H1 (cell line): ENCODE measurements around the gene IQCN. TPM values are rescaled to one million over a fixed set of nuclear protein-coding genes. Genes with fewer than 3 reads are reported as not detected.

ENCODE experiments used
- ASH2L ChIP-seq: fragments of 200-600, 300-600 bp; sonication (generic); IDR thresholded peaks from one replicate; pipeline ENCODE4 v1.7.1; 2017; ENCODE audit warnings: low read length
- BACH1 ChIP-seq: IDR thresholded peaks from 2 replicates; pipeline ENCODE4 v1.6.1; 2012; ENCODE audit warnings: low read length, improper control_type of control experiment
- BRCA1 ChIP-seq: IDR thresholded peaks from 2 replicates; pipeline ENCODE4 v1.6.1; 2012; ENCODE audit warnings: low read depth, low read length, improper control_type of control experiment
- CHD2 ChIP-seq: IDR thresholded peaks from 2 replicates; pipeline ENCODE4 v1.6.1; 2012; ENCODE audit warnings: low read length, improper control_type of control experiment
- EZH2 ChIP-seq: fragments of 200-600 bp; sonication (generic); IDR thresholded peaks from 2 replicates; pipeline ENCODE4 v1.7.1; 2012; ENCODE audit warnings: low read depth, mild to moderate bottlenecking, moderate library complexity, low read length, inconsistent platforms; ENCODE audit not compliant: severe bottlenecking
- GABPA ChIP-seq: IDR thresholded peaks from 2 replicates; pipeline ENCODE4 v1.6.1; 2011; ENCODE audit warnings: mild to moderate bottlenecking, low read length, moderate library complexity, borderline replicate concordance; ENCODE audit not compliant: insufficient read depth
- JUN ChIP-seq: IDR thresholded peaks from 2 replicates; pipeline ENCODE4 v1.6.1; 2011; ENCODE audit warnings: low read depth, mild to moderate bottlenecking, improper control_type of control experiment, low read length
- KDM1A ChIP-seq: fragments of 200-600, 300-600 bp; sonication (generic); IDR thresholded peaks from 2 replicates; pipeline ENCODE4 v1.7.1; 2016; ENCODE audit warnings: mild to moderate bottlenecking, low read length, borderline replicate concordance
- KDM4A ChIP-seq: IDR thresholded peaks from one replicate; pipeline ENCODE4 v1.7.1; 2012; ENCODE audit warnings: low read depth, mild to moderate bottlenecking, moderate library complexity, low read length, inconsistent platforms; ENCODE audit not compliant: severe bottlenecking
- NRF1 ChIP-seq: IDR thresholded peaks from 2 replicates; pipeline ENCODE4 v1.6.1; 2011; ENCODE audit warnings: mild to moderate bottlenecking, low read depth, low read length, improper control_type of control experiment
- RFX5 ChIP-seq: IDR thresholded peaks from 2 replicates; pipeline ENCODE4 v1.6.1; 2011; ENCODE audit warnings: low read depth, low read length, improper control_type of control experiment, borderline replicate concordance
- RXRA ChIP-seq: IDR thresholded peaks from 2 replicates; pipeline ENCODE4 v1.6.1; 2011; ENCODE audit warnings: low read depth, mild to moderate bottlenecking, low read length, moderate library complexity; ENCODE audit not compliant: insufficient read depth
- SAP30 ChIP-seq: fragments of 300-600 bp; sonication (generic); IDR thresholded peaks from 2 replicates; pipeline ENCODE4 v1.7.1; 2012; ENCODE audit warnings: low read length, moderate library complexity, mild to moderate bottlenecking, inconsistent platforms; ENCODE audit not compliant: insufficient read depth, insufficient replicate concordance
- SIN3A ChIP-seq, 2 experiments: IDR thresholded peaks in 1 of 2; conservative IDR thresholded peaks in 1 of 2; 2 replicates each; pipeline ENCODE4 v1.6.1; 2011 to 2012; ENCODE audit warnings: low read length in 2 of 2, improper control_type of control experiment in 1 of 2, low read depth in 1 of 2, mild to moderate bottlenecking in 1 of 2
- SIX5 ChIP-seq: IDR thresholded peaks from 2 replicates; pipeline ENCODE4 v1.6.1; 2011; ENCODE audit warnings: mild to moderate bottlenecking, low read depth, low read length
- SP1 ChIP-seq: IDR thresholded peaks from 2 replicates; pipeline ENCODE4 v1.6.1; 2011; ENCODE audit warnings: low read depth, low read length
- SUZ12 ChIP-seq: fragments of 200-600 bp; sonication (generic); IDR thresholded peaks from 2 replicates; pipeline ENCODE4 v1.6.1; 2012; ENCODE audit warnings: mild to moderate bottlenecking, inconsistent platforms, low read length, moderate library complexity, mixed read lengths
- TAF7 ChIP-seq: optimal IDR thresholded peaks from 2 replicates; pipeline ENCODE3; 2011; ENCODE audit warnings: low read depth, mild to moderate bottlenecking, inconsistent platforms, low read length, moderate library complexity, borderline replicate concordance
- TBP ChIP-seq: IDR thresholded peaks from 2 replicates; pipeline ENCODE4 v1.6.1; 2011; ENCODE audit warnings: low read depth, low read length, improper control_type of control experiment
- TCF12 ChIP-seq: IDR thresholded peaks from 2 replicates; pipeline ENCODE4 v1.6.1; 2011; ENCODE audit warnings: low read depth, mild to moderate bottlenecking, low read length
- polyA plus RNA-seq, 7 experiments: library from polyadenylated mRNA; depleted of rRNA in 3 of 7; stranded (reverse) in 5 of 7; unstranded in 2 of 7; fragments of >200 nt in 5 of 7; fragments of 200-250 nt in 2 of 7; gene quantifications; 1 replicate in 5 of 7; 2 replicates in 1 of 7; 4 replicates in 1 of 7; pipeline versions ENCODE4 v1.2.1 to v1.2.3, GENCODE V29; 2011 to 2013; ENCODE audit warnings: missing spikeins in 2 of 7, mixed read lengths in 2 of 7
- total RNA-seq: library from RNA; stranded (reverse); fragmentation: NEBNext Ultra II Directional; extraction: Animal tissue kit (Norgen Biotek cat#: 25700); gene quantifications from 2 replicates; pipeline ENCODE4 v1.2.1, GENCODE V29; 2021
- TF ChIP-seq, protein P1 (sequence below), 3 experiments: IDR thresholded peaks; 1 replicate in 2 of 3; 2 replicates in 1 of 3; pipeline versions ENCODE4 v1.5.1 to v1.6.1; 2011; ENCODE audit warnings: low read length in 3 of 3, mild to moderate bottlenecking in 3 of 3, inconsistent platforms in 2 of 3, low read depth in 1 of 3, moderate library complexity in 1 of 3; ENCODE audit not compliant: insufficient read depth in 1 of 3; ENCODE audit errors: control extremely low read depth in 1 of 3

Gene IQCN
- total and polyA plus RNA-seq, 2 of the 8 experiments (the other 6 are each of a cell fraction or from before 2014, with no cell fraction given) = 0.36 to 1.0 TPM

DNA sequence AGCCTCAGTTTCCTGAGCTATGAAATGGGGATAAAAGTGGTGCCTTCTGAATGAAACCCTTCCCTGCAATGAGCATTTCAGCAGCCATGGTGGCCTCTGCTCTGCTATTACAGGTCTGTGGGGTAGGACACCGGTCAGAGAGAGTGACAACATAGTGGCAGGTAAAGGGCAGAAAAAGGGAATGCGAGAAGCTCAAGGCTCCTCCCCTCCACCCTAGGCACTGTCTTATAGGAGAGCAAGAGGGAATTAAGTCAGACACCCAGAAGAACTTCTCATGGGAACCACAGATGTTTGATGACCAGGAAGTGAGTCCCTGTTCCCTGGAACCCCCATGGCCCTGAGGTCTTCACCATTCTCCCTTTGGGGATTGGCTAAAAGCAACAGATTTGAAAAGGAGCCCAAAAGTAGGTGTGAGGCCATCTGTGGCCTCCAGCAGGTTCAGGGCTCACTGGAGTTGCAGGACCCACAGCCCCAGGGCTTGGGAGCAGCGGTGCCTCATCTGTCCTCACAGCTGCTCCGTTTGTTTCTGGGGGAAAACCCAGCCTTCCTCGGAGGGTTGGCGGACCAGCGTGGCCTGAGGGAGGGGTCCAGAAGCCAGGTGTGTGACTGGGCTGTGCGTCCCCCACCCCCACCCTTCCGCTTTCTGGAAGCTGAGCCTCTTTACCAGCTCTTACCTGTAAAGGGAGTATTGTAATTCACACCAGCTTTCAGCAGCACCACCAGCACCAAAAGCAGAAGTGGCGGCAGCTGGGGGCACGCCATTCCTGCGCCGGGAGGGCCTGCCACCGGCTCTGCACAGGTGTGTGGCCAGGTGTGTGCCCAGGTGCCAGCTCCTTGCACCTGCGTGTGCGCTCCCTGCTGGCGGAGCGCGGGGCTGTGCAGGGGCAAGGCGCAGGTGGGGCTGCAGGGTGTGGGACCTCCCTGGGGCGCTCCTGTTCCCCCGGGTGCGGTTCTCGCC is 19.4 kb downstream of the IQCN start (continued):
- no peak for TF ChIP-seq BRCA1
- no peak for TF ChIP-seq EZH2
- TF ChIP-seq RXRA = no peak
- no peak; the same call in 1 of the 2 replicates for TF ChIP-seq TBP
- no peak for TF ChIP-seq KDM4A
- TF ChIP-seq BACH1 = no peak
- TF ChIP-seq SP1 = 0 out of 2 replicates have a peak, but pooled peaks have one; percentile 17
- TF ChIP-seq KDM1A = no peak
- no peak for TF ChIP-seq SIX5
- TF ChIP-seq, protein P1, sequence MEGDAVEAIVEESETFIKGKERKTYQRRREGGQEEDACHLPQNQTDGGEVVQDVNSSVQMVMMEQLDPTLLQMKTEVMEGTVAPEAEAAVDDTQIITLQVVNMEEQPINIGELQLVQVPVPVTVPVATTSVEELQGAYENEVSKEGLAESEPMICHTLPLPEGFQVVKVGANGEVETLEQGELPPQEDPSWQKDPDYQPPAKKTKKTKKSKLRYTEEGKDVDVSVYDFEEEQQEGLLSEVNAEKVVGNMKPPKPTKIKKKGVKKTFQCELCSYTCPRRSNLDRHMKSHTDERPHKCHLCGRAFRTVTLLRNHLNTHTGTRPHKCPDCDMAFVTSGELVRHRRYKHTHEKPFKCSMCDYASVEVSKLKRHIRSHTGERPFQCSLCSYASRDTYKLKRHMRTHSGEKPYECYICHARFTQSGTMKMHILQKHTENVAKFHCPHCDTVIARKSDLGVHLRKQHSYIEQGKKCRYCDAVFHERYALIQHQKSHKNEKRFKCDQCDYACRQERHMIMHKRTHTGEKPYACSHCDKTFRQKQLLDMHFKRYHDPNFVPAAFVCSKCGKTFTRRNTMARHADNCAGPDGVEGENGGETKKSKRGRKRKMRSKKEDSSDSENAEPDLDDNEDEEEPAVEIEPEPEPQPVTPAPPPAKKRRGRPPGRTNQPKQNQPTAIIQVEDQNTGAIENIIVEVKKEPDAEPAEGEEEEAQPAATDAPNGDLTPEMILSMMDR (IDR thresholded peaks at IDR 0.05; ENCODE audit: control extremely low read depth in 1 of 3, insufficient read depth in 1 of 3, low read depth in 1 of 3, low read length in 3 of 3) = peak; percentile 65 to 90 (median 67)
- TF ChIP-seq TAF7 = no peak
- TF ChIP-seq SUZ12 = no peak
- no peak for TF ChIP-seq NRF1
- TF ChIP-seq JUN = no peak
- peak; percentile 97 for TF ChIP-seq TCF12
- TF ChIP-seq SIN3A (conservative IDR thresholded peaks at IDR 0.05 in 1 of 2, IDR thresholded peaks at IDR 0.05 in 1 of 2; ENCODE audit: low read depth in 1 of 2, low read length in 2 of 2) = peak in 1 of 2 experiments; percentile 62; a peak in 1 of 4 replicates
- no peak for TF ChIP-seq GABPA
- TF ChIP-seq SAP30 = no peak
- TF ChIP-seq ASH2L = no peak
- TF ChIP-seq RFX5 = no peak
- TF ChIP-seq CHD2 = no peak
